CD4-positive, alpha-beta T cell treated with Interleukin-21 for 1 hour (primary cell): ENCODE measurements around the gene SEMA3D.

Source experiments
- DNase-seq: peaks from one replicate; pipeline ENCODE4 v3.0.0-alpha.2; 2020

SEMA3D gene

DNA sequence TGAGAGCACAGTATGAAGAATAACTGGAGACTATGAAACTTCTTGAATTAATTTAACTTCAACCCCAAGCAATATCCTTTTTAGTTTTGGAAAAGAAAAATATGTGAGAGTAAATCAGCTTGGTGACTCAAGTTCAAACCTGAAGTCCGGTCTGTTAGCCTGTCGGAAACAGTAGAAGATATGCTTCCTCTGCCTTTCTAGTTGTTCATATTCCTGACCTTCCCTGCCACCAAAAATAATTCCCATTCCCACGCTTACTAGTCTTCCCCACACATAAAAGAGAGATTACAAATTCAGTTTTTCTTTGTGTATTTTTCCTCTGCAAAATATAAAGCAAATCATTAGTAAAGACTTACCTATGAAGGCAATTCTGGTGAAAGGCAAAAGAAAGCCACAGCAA, 3.6 kb downstream of the SEMA3D start:
- DNase-seq = no peak

- no peak for DNase-seq
Measured at GRCh38 chr7:85178531-85179298, 8.1 kb downstream of the SEMA3D start.

DNA sequence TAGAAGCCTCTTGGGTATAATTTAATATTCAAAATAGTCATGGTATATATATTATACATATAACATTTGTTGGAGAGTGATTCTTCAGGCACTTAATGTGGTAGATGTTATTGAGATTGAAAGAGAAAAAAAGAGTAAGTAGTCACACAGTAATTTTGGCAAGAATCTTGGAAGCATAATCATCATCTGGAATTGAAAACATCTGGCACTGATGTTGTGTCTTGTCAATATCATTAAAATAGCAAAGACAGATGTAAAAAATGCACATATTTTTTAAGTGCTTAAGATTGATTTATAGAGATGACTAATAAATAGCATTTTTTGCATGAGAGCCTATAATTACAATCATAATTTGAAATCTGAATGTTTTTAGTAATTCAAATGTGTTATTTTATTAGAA, 9.5 kb downstream of the SEMA3D start:
- no peak for DNase-seq

GRCh38 chr7:85176197-85176596, 10.7 kb downstream of the SEMA3D start:
- no peak for DNase-seq

DNA sequence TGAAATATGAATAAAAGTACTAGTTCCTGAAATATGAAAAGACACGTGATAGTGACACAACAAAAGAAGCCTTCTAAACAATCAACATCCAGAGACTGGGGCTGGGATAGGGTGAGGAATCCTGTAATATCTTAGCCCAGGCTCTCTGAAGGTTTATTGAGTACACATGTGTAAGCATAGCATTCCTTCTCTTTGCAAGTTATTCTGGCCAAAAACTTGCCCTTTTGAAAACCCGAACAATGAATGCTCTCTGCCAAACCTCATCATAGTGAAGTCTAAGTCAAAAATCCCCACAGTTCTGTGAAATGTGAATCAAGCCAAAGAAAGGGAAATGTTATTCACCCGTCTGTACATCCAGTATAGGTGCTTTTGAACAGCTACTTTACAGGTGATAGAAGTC, 11.6 kb downstream of the SEMA3D start:
- DNase-seq = no peak

DNA sequence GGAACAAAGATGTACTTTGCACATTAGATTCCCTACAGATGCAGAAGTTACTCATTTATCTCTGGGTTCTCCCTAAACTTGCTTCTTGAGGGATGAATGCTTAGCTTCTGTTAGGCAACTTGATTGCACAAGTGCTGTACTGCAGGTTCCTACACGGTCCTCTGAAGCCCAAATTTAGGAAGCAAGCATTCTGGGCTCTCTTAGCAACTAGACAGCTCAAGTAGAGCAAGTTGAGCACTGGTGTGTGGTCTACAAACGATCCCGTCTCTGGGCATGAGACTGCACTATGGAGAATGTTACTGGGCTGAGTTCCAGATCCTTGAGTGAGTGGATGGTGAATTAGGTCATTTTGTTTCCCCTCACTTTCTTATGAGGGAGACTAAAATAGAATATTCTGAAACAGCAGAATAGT, 14.3 kb downstream of the SEMA3D start:
- no peak for DNase-seq

GRCh38 chr7:85167636-85168035, 19.2 kb downstream of the SEMA3D start:
- no peak for DNase-seq

DNA sequence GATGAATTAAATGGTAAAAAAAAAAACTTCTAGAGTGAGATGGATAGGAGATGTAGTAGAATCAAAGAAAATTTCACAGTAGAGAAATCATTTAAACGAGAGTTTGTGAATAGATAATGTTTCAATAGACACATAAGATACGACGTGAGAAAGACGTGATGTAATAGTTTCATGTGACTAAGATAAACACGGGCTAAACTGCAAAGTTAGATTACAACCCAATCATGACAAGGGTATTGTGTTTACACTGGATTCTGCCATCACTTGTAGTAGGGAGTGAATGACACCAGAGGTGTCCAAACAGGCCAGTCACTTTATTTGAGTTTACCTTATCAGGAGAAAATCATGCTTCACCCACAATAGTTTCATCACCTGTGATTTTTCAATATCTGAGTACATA, 21.6 kb downstream of the SEMA3D start:
- no peak for DNase-seq

GRCh38 chr7:85164376-85164775, 22.5 kb downstream of the SEMA3D start:
- no peak for DNase-seq

DNA sequence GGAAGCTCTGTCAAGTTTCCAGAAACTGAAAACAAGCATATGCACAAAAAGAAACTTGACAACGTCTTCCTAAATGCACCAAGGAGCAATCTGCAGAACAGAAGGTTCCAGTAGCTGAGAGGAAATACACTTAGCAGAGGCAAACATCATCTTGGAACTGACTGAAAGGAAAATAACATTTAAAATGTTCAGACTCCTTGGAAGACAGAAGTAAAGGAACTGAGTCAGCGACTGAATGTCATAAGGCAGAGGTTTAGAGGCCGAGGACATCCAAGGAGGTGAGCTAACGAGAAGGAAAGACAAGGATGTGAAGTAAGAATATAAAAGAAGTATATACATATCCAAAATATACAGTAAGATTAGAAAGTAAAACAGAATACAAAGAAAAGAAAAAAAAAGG, 24.1 kb downstream of the SEMA3D start:
- DNase-seq = no peak

GRCh38 chr7:85160223-85160622, 26.6 kb downstream of the SEMA3D start:
- no peak for DNase-seq

DNA sequence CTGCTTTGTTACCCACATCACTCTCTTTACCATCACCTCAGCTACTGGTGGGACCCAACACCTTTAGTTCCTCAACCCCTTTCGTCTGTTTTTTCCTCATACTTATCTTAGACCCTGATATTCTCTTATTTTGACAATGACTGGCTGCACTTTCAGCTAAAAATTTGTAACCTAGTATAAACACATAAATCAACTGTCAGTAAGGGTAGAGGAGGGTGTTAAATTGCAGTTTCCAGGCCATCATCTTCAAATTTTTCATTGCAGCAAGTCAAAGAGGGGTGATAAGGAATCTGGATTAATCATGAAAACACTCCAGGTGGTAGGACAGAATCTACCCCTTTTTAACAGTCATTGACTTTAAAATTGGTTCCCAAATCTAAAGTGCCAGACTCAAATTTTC, 27.9 kb downstream of the SEMA3D start:
- DNase-seq = no peak

GRCh38 chr7:85156661-85157208, 30.1 kb downstream of the SEMA3D start:
- DNase-seq = no peak

- DNase-seq = no peak
Measured at GRCh38 chr7:85154282-85154937, 32.4 kb downstream of the SEMA3D start.

- DNase-seq = no peak
Measured at GRCh38 chr7:85153715-85154114, 33.1 kb downstream of the SEMA3D start.

DNA sequence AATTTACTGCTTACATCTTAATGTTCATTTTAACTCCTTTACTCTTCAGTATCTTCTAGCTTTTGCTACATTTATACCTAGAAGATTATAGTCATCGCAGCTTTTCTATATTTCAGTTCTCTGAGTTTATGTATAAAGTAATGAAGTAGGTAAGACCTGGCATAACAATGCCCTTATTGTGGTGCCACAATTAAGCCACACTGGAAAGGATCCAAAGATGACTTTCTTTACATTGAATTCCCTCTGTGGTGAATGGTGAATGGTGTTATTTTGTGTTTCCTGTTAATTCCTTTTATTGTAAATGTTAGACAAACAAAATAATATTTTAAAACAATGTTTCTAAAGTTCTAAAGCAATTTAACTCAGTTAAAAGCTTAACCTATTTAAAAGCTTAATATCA, 36.2 kb downstream of the SEMA3D start:
- DNase-seq = no peak

DNA sequence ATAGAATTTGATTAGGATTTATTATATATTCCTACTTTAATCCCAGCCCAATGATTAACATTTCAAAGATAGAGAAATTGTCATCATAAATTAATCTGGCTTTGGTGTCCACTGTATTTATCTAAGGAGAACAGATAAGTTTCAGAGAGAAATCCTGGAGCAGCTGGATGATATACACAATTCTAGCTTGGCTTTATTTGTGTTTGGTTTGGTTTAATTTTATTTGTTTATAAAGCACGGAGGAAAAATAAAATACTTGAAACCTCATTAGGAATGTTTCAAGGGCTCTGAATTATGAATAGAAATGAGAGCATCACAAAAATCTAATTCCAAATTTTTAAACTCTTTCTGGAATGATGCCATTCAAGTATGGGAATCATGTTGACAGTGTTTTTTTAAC, 42.1 kb downstream of the SEMA3D start:
- DNase-seq = no peak

GRCh38 chr7:85135977-85136376, 50.9 kb downstream of the SEMA3D start:
- DNase-seq = no peak

DNA sequence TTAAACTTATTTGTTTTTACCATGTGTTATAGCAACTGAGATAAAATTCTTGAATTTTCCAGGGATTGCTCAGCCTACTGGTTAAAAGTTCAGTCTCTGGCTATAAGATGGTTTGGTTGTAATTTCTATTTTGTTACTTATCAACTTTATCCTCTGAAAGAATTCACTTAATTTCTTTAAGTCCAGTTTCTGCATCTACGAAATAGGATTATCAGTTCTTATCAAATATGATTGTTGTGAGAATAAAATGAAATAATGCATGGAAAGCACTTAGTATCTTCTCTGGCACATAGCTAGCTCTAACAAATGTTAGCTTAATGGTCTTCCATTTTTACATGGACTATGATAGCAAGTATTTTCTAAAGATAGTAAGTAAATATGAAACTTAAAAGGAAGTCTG, 53.3 kb downstream of the SEMA3D start:
- DNase-seq = no peak

DNA sequence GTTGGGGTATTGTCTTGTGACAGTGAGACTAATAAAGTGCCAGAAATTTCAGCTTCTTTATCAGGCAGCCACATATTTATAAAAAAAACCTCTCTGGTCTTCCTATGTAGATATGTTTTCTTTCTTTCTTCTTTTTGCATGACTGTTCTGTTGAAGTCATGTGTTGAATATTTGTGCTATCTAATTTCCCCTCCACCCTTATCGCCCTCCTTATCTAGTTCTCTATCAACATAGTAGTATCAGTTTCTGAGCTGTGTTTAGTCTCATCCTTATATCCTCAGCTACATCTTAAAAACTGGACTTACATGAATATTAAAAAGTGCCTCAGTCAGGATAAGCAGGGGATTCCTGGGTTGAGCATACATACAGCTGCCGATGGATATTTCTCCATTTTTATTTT, 53.9 kb downstream of the SEMA3D start:
- no peak for DNase-seq

DNA sequence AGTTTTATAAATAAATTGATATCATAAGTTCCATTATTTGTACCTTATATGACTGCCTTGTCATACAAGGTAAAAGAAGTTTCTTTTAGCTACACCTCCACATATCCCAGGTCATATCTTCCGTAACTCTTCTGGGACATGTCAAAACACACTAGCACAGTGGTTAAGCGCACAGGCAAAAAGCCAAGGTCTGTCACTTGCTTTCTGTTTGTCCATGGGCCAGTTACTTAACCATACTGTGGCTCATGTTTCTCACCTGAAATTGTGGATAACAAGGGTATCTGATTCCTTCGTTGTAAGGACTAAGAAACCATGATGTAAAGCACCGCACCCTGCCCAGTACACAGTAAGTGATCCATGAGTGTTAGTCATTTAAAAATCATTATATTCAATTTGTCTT, 56.2 kb downstream of the SEMA3D start:
- no peak for DNase-seq

DNA sequence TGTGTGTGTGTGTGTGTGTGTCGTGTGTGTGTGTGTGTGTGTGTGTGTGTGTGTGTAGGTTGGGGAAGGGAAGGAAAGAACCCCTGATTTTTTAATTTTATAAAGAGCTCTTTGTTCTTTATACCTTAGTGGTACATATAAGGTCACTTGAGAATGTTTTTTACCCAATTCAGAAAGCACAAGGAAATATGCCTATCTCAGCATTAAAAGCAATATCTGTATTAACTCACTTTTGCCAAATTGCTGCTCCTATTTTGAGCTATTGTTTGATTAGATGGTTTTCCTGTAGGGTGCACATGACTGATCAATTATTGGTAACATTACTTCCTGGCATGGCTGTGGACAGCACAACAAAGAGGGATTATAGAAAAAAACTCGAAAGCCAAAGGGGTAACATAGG, 60.5 kb downstream of the SEMA3D start:
- no peak for DNase-seq

- DNase-seq = no peak
Measured at GRCh38 chr7:85125651-85126131, 61.2 kb downstream of the SEMA3D start.

- DNase-seq = no peak
Measured at GRCh38 chr7:85125176-85125575, 61.7 kb downstream of the SEMA3D start.
